Neural cell (in vitro differentiated cells): Measurements from ENCODE around the gene IFT122. TPM values are rescaled to one million over a fixed set of nuclear protein-coding genes. Genes with fewer than 3 reads are reported as not detected.
"Not testable (repeated sequence)": the region's sequence is repeated elsewhere in the genome, so short reads cannot be mapped to it uniquely, and the experiment has no call there.

Experiments used
- H2AFZ ChIP-seq: fragments of 200-600, 300-800 bp; sonication (generic), shearing (Covaris generic); 2 replicates; pipeline ENCODE4 v1.6.0; 2014; ENCODE audit warnings: low read depth, mild to moderate bottlenecking, antibody characterized with exemption, low read length, moderate library complexity
- H3F3A ChIP-seq: fragments of 200-600 bp; shearing (Covaris generic); 2 replicates; pipeline ENCODE4 v1.6.1; 2016; ENCODE audit warnings: mild to moderate bottlenecking, moderate library complexity, mixed read lengths, antibody characterized with exemption, low read length; ENCODE audit not compliant: insufficient read depth, poor library complexity, severe bottlenecking
- H3K27ac ChIP-seq: fragments of 200-600, 300-800 bp; sonication (generic), shearing (Covaris generic); 2 replicates; pipeline ENCODE4 v1.5.1; 2014; ENCODE audit warnings: mild to moderate bottlenecking, low read length, moderate library complexity
- H3K27me3 ChIP-seq: fragments of 300-800, 200-600 bp; sonication (generic), shearing (Covaris generic); 2 replicates; pipeline ENCODE4 v1.6.0; 2014; ENCODE audit warnings: mild to moderate bottlenecking, low read depth, low read length, moderate library complexity; ENCODE audit not compliant: insufficient read depth
- H3K36me3 ChIP-seq: fragments of 300-800, 200-600 bp; sonication (generic), shearing (Covaris generic); 2 replicates; pipeline ENCODE4 v1.5.1; 2014; ENCODE audit warnings: mild to moderate bottlenecking, antibody characterized with exemption, low read length, moderate library complexity; ENCODE audit not compliant: insufficient read depth
- H3K4me2 ChIP-seq: fragments of 300-800, 200-600 bp; sonication (generic), shearing (Covaris generic); 2 replicates; pipeline ENCODE4 v1.6.0; 2014; ENCODE audit warnings: mild to moderate bottlenecking, low read length
- H3K4me3 ChIP-seq: fragments of 300-800, 200-600 bp; sonication (generic), shearing (Covaris generic); 2 replicates; pipeline ENCODE4 v1.5.1; 2014; ENCODE audit warnings: mild to moderate bottlenecking, low read length, moderate library complexity
- H3K79me2 ChIP-seq: fragments of 200-600 bp; shearing (Covaris generic); replicated peaks from 2 replicates; pipeline ENCODE4 v1.6.0; 2014; ENCODE audit warnings: mild to moderate bottlenecking, low read length, moderate library complexity; ENCODE audit not compliant: insufficient read depth
- H3K9ac ChIP-seq: fragments of 300-800, 200-600 bp; sonication (generic), shearing (Covaris generic); 2 replicates; pipeline ENCODE4 v1.6.1; 2016; ENCODE audit warnings: mild to moderate bottlenecking, low read length, mixed read lengths
- H3K9me2 ChIP-seq: fragments of 200-600 bp; shearing (Covaris generic); 2 replicates; pipeline ENCODE4 v1.6.1; 2016; ENCODE audit warnings: mild to moderate bottlenecking, low read length, mixed read lengths; ENCODE audit not compliant: insufficient read depth
- H3K9me3 ChIP-seq: fragments of 200-600, 300-800 bp; sonication (generic), shearing (Covaris generic); 2 replicates; pipeline ENCODE4 v1.6.1; 2016; ENCODE audit warnings: mild to moderate bottlenecking, mixed run types, low read length, moderate library complexity, mixed read lengths
- H4K20me1 ChIP-seq: fragments of 200-600 bp; shearing (Covaris generic); 2 replicates; pipeline ENCODE4 v1.6.1; 2016; ENCODE audit warnings: mild to moderate bottlenecking, mixed run types; ENCODE audit not compliant: insufficient read depth
- EP300 ChIP-seq: fragments of 450-650 bp; conservative IDR thresholded peaks from 2 replicates; pipeline ENCODE4 v1.6.1; 2014; ENCODE audit warnings: antibody characterized with exemption, mild to moderate bottlenecking, moderate library complexity; ENCODE audit not compliant: poor library complexity, severe bottlenecking
- EZH2 ChIP-seq: fragments of 200-600, 300-800 bp; shearing (Covaris generic), sonication (generic); IDR thresholded peaks from 2 replicates; pipeline ENCODE4 v1.6.1; 2014; ENCODE audit warnings: antibody characterized with exemption, low read length, borderline replicate concordance, mild to moderate bottlenecking; ENCODE audit not compliant: insufficient read depth, poor library complexity, severe bottlenecking
- MXI1 ChIP-seq: fragments of 450-650 bp; conservative IDR thresholded peaks from 2 replicates; pipeline ENCODE4 v1.6.1; 2014; ENCODE audit warnings: antibody characterized with exemption, mild to moderate bottlenecking; ENCODE audit not compliant: poor library complexity, severe bottlenecking
- POLR2AphosphoS5 ChIP-seq: IDR thresholded peaks from 2 replicates; pipeline ENCODE4 v1.6.1; 2012
- RAD21 ChIP-seq: fragments of 450-650 bp; conservative IDR thresholded peaks from 2 replicates; pipeline ENCODE4 v1.6.1; 2014; ENCODE audit warnings: antibody characterized with exemption, mild to moderate bottlenecking, moderate library complexity
- REST ChIP-seq: IDR thresholded peaks from 2 replicates; pipeline ENCODE4 v1.6.1; 2012; ENCODE audit warnings: borderline replicate concordance
- SMC3 ChIP-seq: fragments of 450-650 bp; conservative IDR thresholded peaks from 2 replicates; pipeline ENCODE4 v1.6.1; 2014; ENCODE audit warnings: antibody characterized with exemption, mild to moderate bottlenecking, moderate library complexity; ENCODE audit not compliant: poor library complexity
- TAF1 ChIP-seq: IDR thresholded peaks from 2 replicates; pipeline ENCODE4 v1.6.1; 2012; ENCODE audit warnings: low read depth
- polyA minus RNA-seq: library from RNA; depleted of rRNA, polyadenylated mRNA; stranded (reverse); fragments of >200 nt; gene quantifications from 2 replicates; pipeline ENCODE4 v1.2.3, GENCODE V29; 2014
- polyA plus RNA-seq: library from polyadenylated mRNA; depleted of rRNA; stranded (reverse); fragments of >200 nt; gene quantifications from 2 replicates; pipeline ENCODE4 v1.2.3, GENCODE V29; 2014
- TF ChIP-seq, protein P1 (sequence below): fragments of 450-650 bp; IDR thresholded peaks from 2 replicates; pipeline ENCODE4 v1.5.1; 2014; ENCODE audit warnings: antibody characterized with exemption, mild to moderate bottlenecking, moderate library complexity; ENCODE audit not compliant: poor library complexity, severe bottlenecking

IFT122 gene, protein sequence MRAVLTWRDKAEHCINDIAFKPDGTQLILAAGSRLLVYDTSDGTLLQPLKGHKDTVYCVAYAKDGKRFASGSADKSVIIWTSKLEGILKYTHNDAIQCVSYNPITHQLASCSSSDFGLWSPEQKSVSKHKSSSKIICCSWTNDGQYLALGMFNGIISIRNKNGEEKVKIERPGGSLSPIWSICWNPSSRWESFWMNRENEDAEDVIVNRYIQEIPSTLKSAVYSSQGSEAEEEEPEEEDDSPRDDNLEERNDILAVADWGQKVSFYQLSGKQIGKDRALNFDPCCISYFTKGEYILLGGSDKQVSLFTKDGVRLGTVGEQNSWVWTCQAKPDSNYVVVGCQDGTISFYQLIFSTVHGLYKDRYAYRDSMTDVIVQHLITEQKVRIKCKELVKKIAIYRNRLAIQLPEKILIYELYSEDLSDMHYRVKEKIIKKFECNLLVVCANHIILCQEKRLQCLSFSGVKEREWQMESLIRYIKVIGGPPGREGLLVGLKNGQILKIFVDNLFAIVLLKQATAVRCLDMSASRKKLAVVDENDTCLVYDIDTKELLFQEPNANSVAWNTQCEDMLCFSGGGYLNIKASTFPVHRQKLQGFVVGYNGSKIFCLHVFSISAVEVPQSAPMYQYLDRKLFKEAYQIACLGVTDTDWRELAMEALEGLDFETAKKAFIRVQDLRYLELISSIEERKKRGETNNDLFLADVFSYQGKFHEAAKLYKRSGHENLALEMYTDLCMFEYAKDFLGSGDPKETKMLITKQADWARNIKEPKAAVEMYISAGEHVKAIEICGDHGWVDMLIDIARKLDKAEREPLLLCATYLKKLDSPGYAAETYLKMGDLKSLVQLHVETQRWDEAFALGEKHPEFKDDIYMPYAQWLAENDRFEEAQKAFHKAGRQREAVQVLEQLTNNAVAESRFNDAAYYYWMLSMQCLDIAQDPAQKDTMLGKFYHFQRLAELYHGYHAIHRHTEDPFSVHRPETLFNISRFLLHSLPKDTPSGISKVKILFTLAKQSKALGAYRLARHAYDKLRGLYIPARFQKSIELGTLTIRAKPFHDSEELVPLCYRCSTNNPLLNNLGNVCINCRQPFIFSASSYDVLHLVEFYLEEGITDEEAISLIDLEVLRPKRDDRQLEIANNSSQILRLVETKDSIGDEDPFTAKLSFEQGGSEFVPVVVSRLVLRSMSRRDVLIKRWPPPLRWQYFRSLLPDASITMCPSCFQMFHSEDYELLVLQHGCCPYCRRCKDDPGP
- 21.6 and 28.3 TPM in 2 replicates for polyA plus RNA-seq
- polyA minus RNA-seq: 33.4 and 38.5 TPM in 2 replicates

GRCh38 chr3:129439817-129440617 is at the start of gene IFT122, which contains the start of gene MBD4:
IFT122 (plus strand) TSS chr3:129440224; CDS start chr3:129440331, 107 bp downstream.
MBD4 (minus strand) TSS chr3:129439948; CDS start chr3:129439833, 115 bp downstream.
- Histone ChIP-seq H2AFZ (peak within 1 kb of the TSS; percentile 89), H3K79me2 (peaks cover 24% of the 10 kb centered on the region), H3K9ac (peak within 1 kb of the TSS; percentile 89), H3K36me3 (peaks cover 4% of the 10 kb centered on the region), H3K9me2 (no peaks in the 10 kb centered on the region), H3K9me3 (no peaks in the 10 kb centered on the region), H4K20me1 (no peaks in the 10 kb centered on the region), H3F3A (no peaks in the 10 kb centered on the region), H3K4me2 (peak within 1 kb of the TSS; percentile 74), H3K4me3 (peak within 1 kb of the TSS; percentile 88), H3K27ac (peak within 1 kb of the TSS; percentile 90), H3K27me3 (no peaks in the 10 kb centered on the region)
- TF ChIP-seq POLR2AphosphoS5 (peak; percentile 73), SMC3 (peak; percentile 43), EZH2 (no peak), RAD21 (peak; percentile 32), TAF1 (peak; percentile 24), EP300 (peak; percentile 67), MXI1 (peak; percentile 89), REST (peak; percentile 33)
- TF ChIP-seq, protein P1, sequence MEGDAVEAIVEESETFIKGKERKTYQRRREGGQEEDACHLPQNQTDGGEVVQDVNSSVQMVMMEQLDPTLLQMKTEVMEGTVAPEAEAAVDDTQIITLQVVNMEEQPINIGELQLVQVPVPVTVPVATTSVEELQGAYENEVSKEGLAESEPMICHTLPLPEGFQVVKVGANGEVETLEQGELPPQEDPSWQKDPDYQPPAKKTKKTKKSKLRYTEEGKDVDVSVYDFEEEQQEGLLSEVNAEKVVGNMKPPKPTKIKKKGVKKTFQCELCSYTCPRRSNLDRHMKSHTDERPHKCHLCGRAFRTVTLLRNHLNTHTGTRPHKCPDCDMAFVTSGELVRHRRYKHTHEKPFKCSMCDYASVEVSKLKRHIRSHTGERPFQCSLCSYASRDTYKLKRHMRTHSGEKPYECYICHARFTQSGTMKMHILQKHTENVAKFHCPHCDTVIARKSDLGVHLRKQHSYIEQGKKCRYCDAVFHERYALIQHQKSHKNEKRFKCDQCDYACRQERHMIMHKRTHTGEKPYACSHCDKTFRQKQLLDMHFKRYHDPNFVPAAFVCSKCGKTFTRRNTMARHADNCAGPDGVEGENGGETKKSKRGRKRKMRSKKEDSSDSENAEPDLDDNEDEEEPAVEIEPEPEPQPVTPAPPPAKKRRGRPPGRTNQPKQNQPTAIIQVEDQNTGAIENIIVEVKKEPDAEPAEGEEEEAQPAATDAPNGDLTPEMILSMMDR: peak; percentile 39

- not testable (repeated sequence) for H2AFZ ChIP-seq, H3K9me2 ChIP-seq, H3K9ac ChIP-seq, H3F3A ChIP-seq, H3K4me3 ChIP-seq, H3K27ac ChIP-seq, H3K4me2 ChIP-seq, H3K36me3 ChIP-seq, H3K79me2 ChIP-seq, H3K27me3 ChIP-seq, H3K9me3 ChIP-seq, H4K20me1 ChIP-seq
Measured at GRCh38 chr3:129391583-129391982, 48.4 kb upstream of the IFT122 start.

DNA sequence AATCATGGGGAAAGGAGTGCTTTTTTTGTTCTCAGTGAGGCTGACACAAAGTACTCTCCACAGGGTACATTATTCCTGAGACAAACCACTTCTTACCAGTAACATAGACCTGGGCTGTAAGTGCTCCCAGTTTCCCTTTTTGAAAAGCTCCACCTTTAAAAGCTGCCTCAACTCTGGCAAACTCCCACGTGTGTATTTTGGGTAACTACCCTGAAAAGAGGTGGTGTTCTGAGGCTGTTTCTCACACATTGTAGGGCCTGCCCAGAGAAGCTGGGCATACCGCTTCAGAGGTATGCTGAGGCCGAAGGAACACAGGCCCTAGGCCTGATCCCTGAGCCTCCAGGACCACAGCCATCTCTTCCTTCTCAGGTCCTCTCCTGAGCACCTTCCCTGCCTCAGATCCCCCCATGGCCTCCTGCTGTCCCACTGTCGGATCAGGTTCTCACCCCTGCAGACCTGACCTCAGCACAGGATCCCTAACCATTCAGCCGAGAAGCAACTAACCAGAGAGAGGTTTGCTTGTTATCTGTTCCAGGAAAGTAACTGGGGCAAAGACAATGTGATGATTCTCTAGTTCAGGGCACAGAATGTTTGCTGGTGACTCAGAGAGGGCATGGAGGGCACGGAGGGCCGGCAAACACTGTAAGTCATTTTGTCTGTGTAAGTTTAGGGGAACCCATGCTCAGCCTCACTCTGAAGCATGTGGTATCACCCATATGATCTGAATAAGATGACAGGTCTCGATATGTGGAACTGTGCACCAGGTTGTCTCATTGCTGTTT is 47.7 kb upstream of the IFT122 start:
- not testable (repeated sequence) for H2AFZ ChIP-seq, H3F3A ChIP-seq, H3K27ac ChIP-seq, H3K4me3 ChIP-seq, H3K79me2 ChIP-seq, H4K20me1 ChIP-seq, H3K27me3 ChIP-seq, H3K9me3 ChIP-seq, H3K9ac ChIP-seq, H3K36me3 ChIP-seq, H3K4me2 ChIP-seq, H3K9me2 ChIP-seq
